Fibroblast of lung (primary cell): ENCODE measurements around the gene FCHSD1.

Experiments used
- CTCF ChIP-seq, 2 donors: IDR thresholded peaks in 1 of 2; conservative IDR thresholded peaks in 1 of 2; 1 replicate in 1 of 2; 2 replicates in 1 of 2; pipeline ENCODE4 v1.5.1; 2011 to 2012; ENCODE audit warnings: low read length in 2 of 2, control low read depth in 1 of 2, inconsistent platforms in 1 of 2, low read depth in 1 of 2, mild to moderate bottlenecking in 1 of 2
- EZH2 ChIP-seq: IDR thresholded peaks from 2 replicates; pipeline ENCODE4 v1.5.1; 2012; ENCODE audit warnings: low read length, control low read depth, mild to moderate bottlenecking; ENCODE audit errors: missing control alignments

DNA sequence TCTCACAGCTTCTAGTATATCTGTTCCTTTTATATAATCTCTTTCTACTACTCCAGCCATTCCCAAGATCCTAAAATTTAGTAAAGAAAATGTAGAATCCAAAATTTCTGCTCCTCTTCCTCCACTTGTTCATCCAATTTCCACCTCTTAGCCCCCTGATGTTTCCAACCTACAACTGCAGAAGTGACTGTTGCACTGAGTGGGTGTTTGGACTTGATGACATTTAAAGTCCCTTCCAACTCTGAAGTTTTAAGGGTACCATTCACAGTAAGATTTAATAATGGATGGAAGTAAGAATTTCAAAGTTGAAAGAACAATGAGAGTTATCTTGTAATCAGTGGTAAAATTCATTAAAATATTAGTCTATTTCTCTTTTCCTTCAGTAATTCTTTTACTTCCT lies 37.9 kb downstream of the FCHSD1 start:
- TF ChIP-seq EZH2 (no peak), CTCF (conservative IDR thresholded peaks at IDR 0.05 in 1 of 2, IDR thresholded peaks at IDR 0.05 in 1 of 2; ENCODE audit: low read depth in 1 of 2, low read length in 2 of 2) (no peak)
